K562 (cell line): ENCODE measurements around the gene DSTYK. TPM values are rescaled to one million over a fixed set of nuclear protein-coding genes. Genes with fewer than 3 reads are reported as not detected.
A peak's percentile ranks its signal among the peaks of the same experiment; 100 is the strongest.

ENCODE experiments used
- AFF1 ChIP-seq, 2 experiments: fragments of 450-650 bp; IDR thresholded peaks; 2 replicates each; pipeline ENCODE4 v1.6.1; 2018; ENCODE audit warnings: mild to moderate bottlenecking in 2 of 2, low read depth in 1 of 2; ENCODE audit not compliant: partially characterized antibody in 2 of 2
- COPS2 ChIP-seq: fragments of 450-650 bp; conservative IDR thresholded peaks from 2 replicates; pipeline ENCODE4 v1.6.1; 2016; ENCODE audit warnings: mild to moderate bottlenecking, moderate library complexity
- DPF2 ChIP-seq: fragments of 450-650 bp; IDR thresholded peaks from 2 replicates; pipeline ENCODE4 v1.6.1; 2016
- GTF2A2 ChIP-seq: IDR thresholded peaks from 2 replicates; pipeline ENCODE4 v1.6.1; 2016; ENCODE audit warnings: mild to moderate bottlenecking, missing genetic modification characterization, missing compliant biosample characterization
- HINFP ChIP-seq: fragments of 450-650 bp; conservative IDR thresholded peaks from 2 replicates; pipeline ENCODE4 v1.6.1; 2016; ENCODE audit warnings: missing genetic modification characterization, low read depth, mild to moderate bottlenecking, control low read depth, missing compliant biosample characterization
- HLTF ChIP-seq: fragments of 450-650 bp; IDR thresholded peaks from 2 replicates; pipeline ENCODE4 v1.6.1; 2016
- KAT7 ChIP-seq: sonication (generic); formaldehyde crosslinking; IDR thresholded peaks from 2 replicates; pipeline ENCODE4 v1.8.0; 2022; ENCODE audit warnings: missing genetic modification reagents, mild to moderate bottlenecking, borderline replicate concordance
- KLF13 ChIP-seq: fragments of 450-650 bp; IDR thresholded peaks from 2 replicates; pipeline ENCODE4 v1.6.1; 2016; ENCODE audit warnings: missing genetic modification characterization, low read depth, mild to moderate bottlenecking, missing compliant biosample characterization, moderate library complexity, borderline replicate concordance
- RBM15 ChIP-seq: fragments of 200-400 bp; formaldehyde crosslinking; IDR thresholded peaks from 2 replicates; pipeline ENCODE4 v1.6.1; 2018; ENCODE audit warnings: mild to moderate bottlenecking, low read length, moderate library complexity; ENCODE audit not compliant: insufficient read depth
- SRSF7 ChIP-seq: fragments of 200-400 bp; formaldehyde crosslinking; optimal IDR thresholded peaks from 2 replicates; pipeline ENCODE3; 2017; ENCODE audit warnings: mild to moderate bottlenecking, low read depth, low read length
- ZNF133 ChIP-seq: fragments of 250-450 bp; sonication (Bioruptor Pico); IDR thresholded peaks from 2 replicates; pipeline ENCODE4 v1.4.0; 2020; ENCODE audit warnings: mild to moderate bottlenecking
- ZNF175 ChIP-seq: fragments of 200-800 bp; sonication (Bioruptor generic); IDR thresholded peaks from 2 replicates; pipeline ENCODE4 v1.6.1; 2016; ENCODE audit warnings: low read depth, mild to moderate bottlenecking, missing genetic modification characterization, missing compliant biosample characterization
- polyA plus RNA-seq, 8 experiments: library from polyadenylated mRNA; depleted of rRNA in 4 of 8; stranded (reverse) in 5 of 8; unstranded in 3 of 8; fragments of >200 nt; fragmentation: Nextera tagmentation in 2 of 8; fragmentation: Illumina TruSeq in 1 of 8; extraction: Ambion mirVana in 2 of 8; extraction: Trizol in 1 of 8; gene quantifications; 2 replicates each; pipeline versions ENCODE4 v1.2.1 to v1.2.3, GENCODE V29; 2011 to 2014; ENCODE audit warnings: inconsistent platforms in 1 of 8, missing spikeins in 1 of 8
- total RNA-seq, 7 experiments: library from RNA; depleted of rRNA in 6 of 7; stranded (reverse); fragments of >200 nt in 6 of 7; fragmentation: Illumina TruSeq in 2 of 7; extraction: Trizol in 2 of 7; gene quantifications; 2 replicates each; pipeline versions ENCODE4 v1.2.1 to v1.2.3, GENCODE V29; 2011 to 2021; ENCODE audit warnings: low replicate concordance in 1 of 7
- TF ChIP-seq, protein P1 (sequence below): sonication (generic); formaldehyde crosslinking; IDR thresholded peaks from 2 replicates; pipeline ENCODE4 v1.4.0; 2020; ENCODE audit warnings: mild to moderate bottlenecking, missing genetic modification reagents
- TF ChIP-seq, protein P2 (sequence below), 2 experiments: fragments of 150-350 bp in 1 of 2; IDR thresholded peaks; 2 replicates each; pipeline ENCODE4 v1.6.1; 2012 to 2016; ENCODE audit warnings: low read depth in 2 of 2, low read length in 2 of 2, mild to moderate bottlenecking in 1 of 2, moderate library complexity in 1 of 2

Gene DSTYK
- total and polyA plus RNA-seq, 9 of the 15 experiments (the other 6 are each of a cell fraction or from before 2014, with no cell fraction given) = 4.2 to 7.1 (median 6.2) TPM

GRCh38 chr1:205170532-205171269 is 40.8 kb downstream of the DSTYK start (continued):
- peak; percentile 54; the same call in 1 of the 2 replicates for TF ChIP-seq HINFP (tag)
- TF ChIP-seq KLF13 (tag) = peak; percentile 67; the same call in 1 of the 2 replicates
- no peak for TF ChIP-seq HLTF
- TF ChIP-seq DPF2 = peak; percentile 53; the same call in 1 of the 2 replicates
- TF ChIP-seq ZNF133 (CRISPR knock-in tag) = no peak
- no peak for TF ChIP-seq SRSF7
- TF ChIP-seq COPS2 = no peak
- no peak for TF ChIP-seq GTF2A2 (tag)
- peak; percentile 96 for TF ChIP-seq ZNF175 (CRISPR knock-in tag)
- TF ChIP-seq RBM15 = no peak
- TF ChIP-seq, protein P1, sequence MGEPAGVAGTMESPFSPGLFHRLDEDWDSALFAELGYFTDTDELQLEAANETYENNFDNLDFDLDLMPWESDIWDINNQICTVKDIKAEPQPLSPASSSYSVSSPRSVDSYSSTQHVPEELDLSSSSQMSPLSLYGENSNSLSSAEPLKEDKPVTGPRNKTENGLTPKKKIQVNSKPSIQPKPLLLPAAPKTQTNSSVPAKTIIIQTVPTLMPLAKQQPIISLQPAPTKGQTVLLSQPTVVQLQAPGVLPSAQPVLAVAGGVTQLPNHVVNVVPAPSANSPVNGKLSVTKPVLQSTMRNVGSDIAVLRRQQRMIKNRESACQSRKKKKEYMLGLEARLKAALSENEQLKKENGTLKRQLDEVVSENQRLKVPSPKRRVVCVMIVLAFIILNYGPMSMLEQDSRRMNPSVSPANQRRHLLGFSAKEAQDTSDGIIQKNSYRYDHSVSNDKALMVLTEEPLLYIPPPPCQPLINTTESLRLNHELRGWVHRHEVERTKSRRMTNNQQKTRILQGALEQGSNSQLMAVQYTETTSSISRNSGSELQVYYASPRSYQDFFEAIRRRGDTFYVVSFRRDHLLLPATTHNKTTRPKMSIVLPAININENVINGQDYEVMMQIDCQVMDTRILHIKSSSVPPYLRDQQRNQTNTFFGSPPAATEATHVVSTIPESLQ (CRISPR knock-in tag) = no peak
- TF ChIP-seq, protein P2, sequence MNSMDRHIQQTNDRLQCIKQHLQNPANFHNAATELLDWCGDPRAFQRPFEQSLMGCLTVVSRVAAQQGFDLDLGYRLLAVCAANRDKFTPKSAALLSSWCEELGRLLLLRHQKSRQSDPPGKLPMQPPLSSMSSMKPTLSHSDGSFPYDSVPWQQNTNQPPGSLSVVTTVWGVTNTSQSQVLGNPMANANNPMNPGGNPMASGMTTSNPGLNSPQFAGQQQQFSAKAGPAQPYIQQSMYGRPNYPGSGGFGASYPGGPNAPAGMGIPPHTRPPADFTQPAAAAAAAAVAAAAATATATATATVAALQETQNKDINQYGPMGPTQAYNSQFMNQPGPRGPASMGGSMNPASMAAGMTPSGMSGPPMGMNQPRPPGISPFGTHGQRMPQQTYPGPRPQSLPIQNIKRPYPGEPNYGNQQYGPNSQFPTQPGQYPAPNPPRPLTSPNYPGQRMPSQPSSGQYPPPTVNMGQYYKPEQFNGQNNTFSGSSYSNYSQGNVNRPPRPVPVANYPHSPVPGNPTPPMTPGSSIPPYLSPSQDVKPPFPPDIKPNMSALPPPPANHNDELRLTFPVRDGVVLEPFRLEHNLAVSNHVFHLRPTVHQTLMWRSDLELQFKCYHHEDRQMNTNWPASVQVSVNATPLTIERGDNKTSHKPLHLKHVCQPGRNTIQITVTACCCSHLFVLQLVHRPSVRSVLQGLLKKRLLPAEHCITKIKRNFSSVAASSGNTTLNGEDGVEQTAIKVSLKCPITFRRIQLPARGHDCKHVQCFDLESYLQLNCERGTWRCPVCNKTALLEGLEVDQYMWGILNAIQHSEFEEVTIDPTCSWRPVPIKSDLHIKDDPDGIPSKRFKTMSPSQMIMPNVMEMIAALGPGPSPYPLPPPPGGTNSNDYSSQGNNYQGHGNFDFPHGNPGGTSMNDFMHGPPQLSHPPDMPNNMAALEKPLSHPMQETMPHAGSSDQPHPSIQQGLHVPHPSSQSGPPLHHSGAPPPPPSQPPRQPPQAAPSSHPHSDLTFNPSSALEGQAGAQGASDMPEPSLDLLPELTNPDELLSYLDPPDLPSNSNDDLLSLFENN (IDR thresholded peaks at IDR 0.05; ENCODE audit: low read depth in 2 of 2, low read length in 2 of 2) = no peak
- no peak for TF ChIP-seq KAT7
- no peak for TF ChIP-seq AFF1 (IDR thresholded peaks at IDR 0.05; ENCODE audit: low read depth in 1 of 2, partially characterized antibody in 2 of 2)
